Endothelial cell of umbilical vein (primary cell): ENCODE measurements around the gene ST6GALNAC6. TPM values are rescaled to one million over a fixed set of nuclear protein-coding genes. Genes with fewer than 3 reads are reported as not detected.

Source experiments
- BruUV-seq: library from RNA; stranded (reverse); fragments of 400-500 nt; replicated peaks from 2 replicates; lab custom pipeline; 2021; lab: Mats Ljungman, UMichigan
- CTCF ChIA-PET: fragments of 300-600, 350-600 bp; sonication (Branson Sonifier 250); formaldehyde crosslinking; loops from one replicate; lab custom pipeline; 2021; ENCODE audit warnings: antibody characterized with exemption, inconsistent platforms; lab: Charles Lee
- POLR2A ChIA-PET: fragments of 300-600, 350-600 bp; sonication (Branson Sonifier 250); formaldehyde crosslinking; loops from one replicate; lab custom pipeline; 2021; ENCODE audit warnings: antibody characterized with exemption, inconsistent platforms; lab: Charles Lee
- DNase-seq: peaks from one replicate; pipeline ENCODE4 v3.0.0-alpha.2; 2011; ENCODE audit warnings: low read depth, low spot score
- FAIRE-seq: peaks from 2 replicates; lab custom pipeline; 2011; peaks lifted over from hg19 to GRCh38; lab: Jason Lieb, UNC
- H2AFZ ChIP-seq: 2 replicates; pipeline ENCODE4 v1.6.0; 2012; ENCODE audit warnings: low read depth, low read length, control low read depth, inconsistent platforms
- H3K27ac ChIP-seq: 2 replicates; pipeline ENCODE4 v1.5.1; 2011; ENCODE audit warnings: low read depth, mild to moderate bottlenecking, control low read depth, low read length, moderate library complexity; ENCODE audit not compliant: insufficient read depth
- H3K27me3 ChIP-seq, 2 experiments: 2 replicates each; pipeline versions ENCODE4 v1.6.0 to v1.6.1; 2011; ENCODE audit warnings: low read length in 2 of 2, mixed read lengths in 1 of 2; ENCODE audit not compliant: control insufficient read depth in 2 of 2, insufficient read depth in 2 of 2
- H3K36me3 ChIP-seq, 2 experiments: 2 replicates in 1 of 2; 3 replicates in 1 of 2; pipeline ENCODE4 v1.5.1; 2011; ENCODE audit warnings: low read length in 2 of 2, mild to moderate bottlenecking in 1 of 2, moderate library complexity in 1 of 2; ENCODE audit not compliant: control insufficient read depth in 2 of 2, insufficient read depth in 2 of 2; ENCODE audit errors: extremely low read depth in 1 of 2
- H3K4me1 ChIP-seq: 3 replicates; pipeline ENCODE4 v1.5.1; 2011; ENCODE audit warnings: mild to moderate bottlenecking, low read length; ENCODE audit not compliant: control insufficient read depth, insufficient read depth; ENCODE audit errors: extremely low read depth
- H3K4me2 ChIP-seq: 2 replicates; pipeline ENCODE4 v1.6.1; 2011; ENCODE audit warnings: low read length, control low read depth, mixed read lengths; ENCODE audit not compliant: insufficient read depth
- H3K4me3 ChIP-seq, 3 experiments: fragments of 200-600 bp in 1 of 3; sonication (generic), shearing (Covaris generic) in 1 of 3; replicated peaks in 1 of 3; 2 replicates each; pipeline ENCODE4 v1.5.1; 2011 to 2016; ENCODE audit warnings: control low read depth in 3 of 3, low read length in 3 of 3, mild to moderate bottlenecking in 2 of 3, inconsistent platforms in 1 of 3, low read depth in 1 of 3, moderate library complexity in 1 of 3; ENCODE audit not compliant: insufficient read depth in 1 of 3
- H3K79me2 ChIP-seq: 2 replicates; pipeline ENCODE4 v1.6.0; 2012; ENCODE audit warnings: low read length, inconsistent platforms; ENCODE audit not compliant: control insufficient read depth, insufficient read depth
- H3K9ac ChIP-seq: replicated peaks from 2 replicates; pipeline ENCODE3; 2011; ENCODE audit warnings: low read length, control low read depth; ENCODE audit not compliant: insufficient read depth; ENCODE audit errors: extremely low read depth
- H3K9me1 ChIP-seq: replicated peaks from 3 replicates; pipeline ENCODE4 v1.6.0; 2011; ENCODE audit warnings: mild to moderate bottlenecking, low read length; ENCODE audit not compliant: control insufficient read depth, insufficient read depth; ENCODE audit errors: extremely low read depth
- H3K9me3 ChIP-seq: replicated peaks from 2 replicates; pipeline ENCODE4 v1.5.1; 2012; ENCODE audit warnings: low read length, inconsistent platforms; ENCODE audit not compliant: control insufficient read depth, insufficient read depth
- H4K20me1 ChIP-seq: replicated peaks from 2 replicates; pipeline ENCODE3; 2011; ENCODE audit warnings: mild to moderate bottlenecking, low read length; ENCODE audit not compliant: control insufficient read depth, insufficient read depth; ENCODE audit errors: extremely low read depth
- CTCF ChIP-seq, 2 donors: IDR thresholded peaks; 1 replicate in 1 of 2; 2 replicates in 1 of 2; pipeline ENCODE4 v1.5.1; 2011; ENCODE audit warnings: low read length in 2 of 2, mild to moderate bottlenecking in 2 of 2, moderate library complexity in 2 of 2, control low read depth in 1 of 2, inconsistent platforms in 1 of 2, low read depth in 1 of 2; ENCODE audit not compliant: insufficient read depth in 1 of 2; ENCODE audit errors: extremely low read depth in 1 of 2
- EZH2 ChIP-seq: IDR thresholded peaks from 2 replicates; pipeline ENCODE4 v1.6.1; 2012; ENCODE audit warnings: borderline replicate concordance, low read depth, mild to moderate bottlenecking, moderate library complexity, low read length, inconsistent platforms; ENCODE audit not compliant: severe bottlenecking
- FOS ChIP-seq: IDR thresholded peaks from 2 replicates; pipeline ENCODE4 v1.6.1; 2011; ENCODE audit warnings: mild to moderate bottlenecking, low read length, moderate library complexity, borderline replicate concordance; ENCODE audit not compliant: insufficient read depth
- GATA2 ChIP-seq: IDR thresholded peaks from 2 replicates; pipeline ENCODE4 v1.7.0; 2011; ENCODE audit warnings: low read depth, mild to moderate bottlenecking, moderate library complexity, mixed read lengths, low read length; ENCODE audit not compliant: insufficient read length, insufficient read depth
- JUN ChIP-seq: IDR thresholded peaks from 2 replicates; pipeline ENCODE4 v1.6.1; 2011; ENCODE audit warnings: borderline replicate concordance, low read depth; ENCODE audit not compliant: insufficient read length, insufficient read depth
- MYC ChIP-seq: IDR thresholded peaks from one replicate; pipeline ENCODE4 v1.6.1; 2011; ENCODE audit warnings: mild to moderate bottlenecking, low read depth, low read length
- POLR2A ChIP-seq: IDR thresholded peaks from 2 replicates; pipeline ENCODE4 v1.6.1; 2012; ENCODE audit warnings: low read depth, mild to moderate bottlenecking, control low read depth, low read length
- POLR2AphosphoS5 ChIP-seq: IDR thresholded peaks from 2 replicates; pipeline ENCODE4 v1.6.1; 2012; ENCODE audit warnings: low read depth, mild to moderate bottlenecking, control low read depth, low read length, moderate library complexity; ENCODE audit not compliant: insufficient read depth
- dilution Hi-C: fragments of 300-500 bp; cut with MboI; formaldehyde crosslinking; loops from one replicate; pipeline ENCODE4 v1.15.0; 2019; ENCODE audit warnings: low sequenced_read_pairs; ENCODE audit not compliant: extremely low pct_ligation_motif_present
- intact Hi-C: fragments of 100-400 bp; cut with micrococcal nuclease; formaldehyde crosslinking; loops from one replicate; pipeline ENCODE4 v1.10.0; 2022
- polyA plus RNA-seq, 4 experiments: library from polyadenylated mRNA; depleted of rRNA in 3 of 4; stranded (reverse) in 3 of 4; unstranded in 1 of 4; fragments of >200 nt; gene quantifications; 2 replicates each; pipeline versions ENCODE4 v1.2.1 to v1.2.3, GENCODE V29; 2011 to 2012; ENCODE audit warnings: missing spikeins in 1 of 4
- total RNA-seq: library from RNA; stranded (reverse); gene quantifications from 2 replicates; pipeline ENCODE4 v1.2.3, GENCODE V29; 2021
- TF ChIP-seq, protein P1 (sequence below): IDR thresholded peaks from 2 replicates; pipeline ENCODE4 v1.6.1; 2011; ENCODE audit not compliant: insufficient read depth, insufficient read length

ST6GALNAC6 gene
- total and polyA plus RNA-seq, 2 donors (not counting 3 experiments of a cell fraction or from before 2014, with no cell fraction given) = 43.0 to 78.9 TPM

- no peak for TF ChIP-seq POLR2AphosphoS5
- TF ChIP-seq POLR2A = no peak
- TF ChIP-seq EZH2 = no peak
- TF ChIP-seq CTCF (IDR thresholded peaks at IDR 0.05; ENCODE audit: extremely low read depth in 1 of 2, insufficient read depth in 1 of 2, low read depth in 1 of 2, low read length in 2 of 2) = no peak
- no peak for TF ChIP-seq JUN
- no peak for TF ChIP-seq MYC
- TF ChIP-seq, protein P1, sequence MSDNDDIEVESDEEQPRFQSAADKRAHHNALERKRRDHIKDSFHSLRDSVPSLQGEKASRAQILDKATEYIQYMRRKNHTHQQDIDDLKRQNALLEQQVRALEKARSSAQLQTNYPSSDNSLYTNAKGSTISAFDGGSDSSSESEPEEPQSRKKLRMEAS = no peak
- no peak for TF ChIP-seq FOS
- no peak for TF ChIP-seq GATA2
- Histone ChIP-seq H3K4me1 (peaks cover 40% of the 10 kb centered on the region), H2AFZ (no peak overlapping the region), H3K27ac (no peak overlapping the region), H3K4me3 (no peak overlapping the region), H3K27me3 (no peaks in the 10 kb centered on the region), H3K9me3 (no peaks in the 10 kb centered on the region), H3K79me2 (no peaks in the 10 kb centered on the region), H4K20me1 (no peaks in the 10 kb centered on the region), H3K36me3 (peaks cover 0 to 21% of the 10 kb centered on the region in 2 experiments), H3K9me1 (no peaks in the 10 kb centered on the region), H3K9ac (no peak overlapping the region), H3K4me2 (no peak overlapping the region)
- POLR2A ChIA-PET = no interaction called here
- CTCF ChIA-PET = no interaction called here
- DNase-seq = no peak
- FAIRE-seq = no peak
- dilution Hi-C loops = no loop called here
- intact Hi-C loops = no loop called here
- BruUV-seq = no TSS peak
Measured at GRCh38 chr9:127907867-127908659, 8.7 kb upstream of the ST6GALNAC6 start.
